ENCODE measurements around the gene DIO3. TPM values are rescaled to one million over a fixed set of nuclear protein-coding genes. Genes with fewer than 3 reads are reported as not detected.
"Not testable (repeated sequence)": the region's sequence is repeated elsewhere in the genome, so short reads cannot be mapped to it uniquely, and the experiment has no call there.

The DIO3 gene
- total RNA-seq, 1 experiment from 2014 or later = not detected

- DNase-seq (ENCODE audit: low spot score) = no peak
- no peak overlapping the region for H3K4me3 ChIP-seq (ENCODE audit: low read depth, low read length, poor library complexity, severe bottlenecking)
- no peak overlapping the region for H3K27ac ChIP-seq (ENCODE audit: low read depth, low read length, poor library complexity, severe bottlenecking)
- H3K4me1 ChIP-seq (ENCODE audit: insufficient read depth, low read length, poor library complexity, severe bottlenecking) = no peaks in the 10 kb centered on the region
- CTCF ChIA-PET = no interaction called here
- TF ChIP-seq EZH2 (IDR thresholded peaks at IDR 0.05; ENCODE audit: borderline replicate concordance, low read depth, low read length, poor library complexity, severe bottlenecking) = no peak
- TF ChIP-seq, protein P1, sequence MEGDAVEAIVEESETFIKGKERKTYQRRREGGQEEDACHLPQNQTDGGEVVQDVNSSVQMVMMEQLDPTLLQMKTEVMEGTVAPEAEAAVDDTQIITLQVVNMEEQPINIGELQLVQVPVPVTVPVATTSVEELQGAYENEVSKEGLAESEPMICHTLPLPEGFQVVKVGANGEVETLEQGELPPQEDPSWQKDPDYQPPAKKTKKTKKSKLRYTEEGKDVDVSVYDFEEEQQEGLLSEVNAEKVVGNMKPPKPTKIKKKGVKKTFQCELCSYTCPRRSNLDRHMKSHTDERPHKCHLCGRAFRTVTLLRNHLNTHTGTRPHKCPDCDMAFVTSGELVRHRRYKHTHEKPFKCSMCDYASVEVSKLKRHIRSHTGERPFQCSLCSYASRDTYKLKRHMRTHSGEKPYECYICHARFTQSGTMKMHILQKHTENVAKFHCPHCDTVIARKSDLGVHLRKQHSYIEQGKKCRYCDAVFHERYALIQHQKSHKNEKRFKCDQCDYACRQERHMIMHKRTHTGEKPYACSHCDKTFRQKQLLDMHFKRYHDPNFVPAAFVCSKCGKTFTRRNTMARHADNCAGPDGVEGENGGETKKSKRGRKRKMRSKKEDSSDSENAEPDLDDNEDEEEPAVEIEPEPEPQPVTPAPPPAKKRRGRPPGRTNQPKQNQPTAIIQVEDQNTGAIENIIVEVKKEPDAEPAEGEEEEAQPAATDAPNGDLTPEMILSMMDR (conservative IDR thresholded peaks at IDR 0.05; ENCODE audit: low read depth, low read length) = no peak
- H3K36me3 ChIP-seq (ENCODE audit: insufficient read depth, low read length, poor library complexity, severe bottlenecking) = no peaks in the 10 kb centered on the region
- intact Hi-C loops (cut with micrococcal nuclease; ENCODE audit: unreplicated experiment) = no loop called here
- peaks cover 29% of the 10 kb centered on the region for H3K27me3 ChIP-seq (replicated peaks; ENCODE audit: insufficient read depth, low read depth, low read length, poor library complexity)
- H3K9me3 ChIP-seq (ENCODE audit: low read depth, low read length, poor library complexity, severe bottlenecking) = no peaks in the 10 kb centered on the region
- POLR2A ChIA-PET (ENCODE audit: low non-redundant PET) = no interaction called here
- no TSS peak for BruUV-seq (replicated peaks)
These were observed 7.4 kb upstream of the DIO3 start for GRCh38 chr14:101553931-101554330.

DNA sequence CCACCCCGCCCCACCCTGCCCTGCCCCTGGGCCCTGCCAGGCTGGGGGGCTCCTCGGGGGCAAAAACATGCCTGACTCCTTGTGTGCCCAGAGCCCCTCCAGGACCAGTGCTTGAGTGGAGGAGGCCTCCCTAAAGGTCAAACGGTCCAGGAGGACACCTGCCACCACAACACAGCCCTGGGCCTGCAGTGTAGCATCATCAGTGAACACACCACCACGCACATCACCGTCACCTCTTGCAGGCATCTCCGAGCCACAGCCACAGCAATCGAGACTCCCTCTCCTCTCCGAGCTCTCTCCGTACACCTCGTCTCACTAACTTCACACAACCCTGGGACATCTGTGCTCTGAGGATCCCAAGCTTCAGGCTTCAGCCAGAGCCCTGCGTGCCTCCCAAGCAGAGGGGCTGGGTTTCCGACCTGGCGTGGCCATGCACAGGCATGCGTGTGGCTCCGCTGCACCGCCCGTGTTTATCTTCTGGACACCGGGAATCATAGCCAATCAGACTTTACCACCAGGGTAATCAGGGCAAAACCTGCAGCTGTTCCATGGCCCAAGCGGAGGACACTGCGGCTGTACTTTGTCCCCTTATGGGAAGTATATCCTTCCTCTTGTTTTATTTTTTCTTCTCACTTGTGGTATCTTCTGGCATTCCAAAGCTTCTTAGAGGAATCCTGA, 6.2 kb upstream of the DIO3 start:
- BruUV-seq (replicated peaks) = no TSS peak
- intact Hi-C loops (cut with micrococcal nuclease; ENCODE audit: unreplicated experiment) = no loop called here

GRCh38 chr14:101555669-101556043, 5.6 kb upstream of the DIO3 start:
- CTCF ChIA-PET; DNase-seq (ENCODE audit: low spot score); H3K27ac ChIP-seq (ENCODE audit: low read depth, low read length, poor library complexity, severe bottlenecking); H3K4me3 ChIP-seq (ENCODE audit: low read depth, low read length, poor library complexity, severe bottlenecking); BruUV-seq (replicated peaks); H3K36me3 ChIP-seq (ENCODE audit: insufficient read depth, low read length, poor library complexity, severe bottlenecking); intact Hi-C loops (cut with micrococcal nuclease; ENCODE audit: unreplicated experiment); H3K4me1 ChIP-seq (ENCODE audit: insufficient read depth, low read length, poor library complexity, severe bottlenecking); POLR2A ChIA-PET (ENCODE audit: low non-redundant PET); H3K9me3 ChIP-seq (ENCODE audit: low read depth, low read length, poor library complexity, severe bottlenecking): not testable (repeated sequence)
- peaks cover 43% of the 10 kb centered on the region for H3K27me3 ChIP-seq (replicated peaks; ENCODE audit: insufficient read depth, low read depth, low read length, poor library complexity)

More for the DNA sequence above, 6.2 kb upstream of the DIO3 start:
- Histone ChIP-seq H3K4me3 (ENCODE audit: low read depth, low read length, poor library complexity, severe bottlenecking) (no peak overlapping the region), H3K36me3 (ENCODE audit: insufficient read depth, low read length, poor library complexity, severe bottlenecking) (no peaks in the 10 kb centered on the region), H3K27ac (ENCODE audit: low read depth, low read length, poor library complexity, severe bottlenecking) (no peak overlapping the region), H3K4me1 (ENCODE audit: insufficient read depth, low read length, poor library complexity, severe bottlenecking) (no peaks in the 10 kb centered on the region), H3K9me3 (ENCODE audit: low read depth, low read length, poor library complexity, severe bottlenecking) (no peaks in the 10 kb centered on the region), H3K27me3 (replicated peaks; ENCODE audit: insufficient read depth, low read depth, low read length, poor library complexity) (peaks cover 41% of the 10 kb centered on the region)
- TF ChIP-seq, protein P1 (conservative IDR thresholded peaks at IDR 0.05; ENCODE audit: low read depth, low read length) = no peak
- no peak for TF ChIP-seq EZH2 (IDR thresholded peaks at IDR 0.05; ENCODE audit: borderline replicate concordance, low read depth, low read length, poor library complexity, severe bottlenecking)
- DNase-seq (ENCODE audit: low spot score) = no peak
- ChIA-PET CTCF (no interaction called here), POLR2A (ENCODE audit: low non-redundant PET) (no interaction called here)

- ChIA-PET POLR2A (ENCODE audit: low non-redundant PET) (no interaction called here), CTCF (no interaction called here)
- Histone ChIP-seq H3K36me3 (ENCODE audit: insufficient read depth, low read length, poor library complexity, severe bottlenecking) (no peaks in the 10 kb centered on the region), H3K4me3 (ENCODE audit: low read depth, low read length, poor library complexity, severe bottlenecking) (no peak overlapping the region), H3K27ac (ENCODE audit: low read depth, low read length, poor library complexity, severe bottlenecking) (no peak overlapping the region), H3K27me3 (replicated peaks; ENCODE audit: insufficient read depth, low read depth, low read length, poor library complexity) (peaks cover 44% of the 10 kb centered on the region), H3K9me3 (ENCODE audit: low read depth, low read length, poor library complexity, severe bottlenecking) (no peaks in the 10 kb centered on the region), H3K4me1 (ENCODE audit: insufficient read depth, low read length, poor library complexity, severe bottlenecking) (no peaks in the 10 kb centered on the region)
- BruUV-seq (replicated peaks) = no TSS peak
- intact Hi-C loops (cut with micrococcal nuclease; ENCODE audit: unreplicated experiment) = no loop called here
- no peak for TF ChIP-seq EZH2 (IDR thresholded peaks at IDR 0.05; ENCODE audit: borderline replicate concordance, low read depth, low read length, poor library complexity, severe bottlenecking)
- DNase-seq (ENCODE audit: low spot score) = no peak
These were observed 5.2 kb upstream of the DIO3 start for GRCh38 chr14:101556131-101556530.
